ENCODE data around the gene CDH26. TPM values are rescaled to one million over a fixed set of nuclear protein-coding genes. Genes with fewer than 3 reads are reported as not detected.

CDH26 gene
- total and polyA plus RNA-seq, 2 experiments from 2014 or later: not detected

DNA sequence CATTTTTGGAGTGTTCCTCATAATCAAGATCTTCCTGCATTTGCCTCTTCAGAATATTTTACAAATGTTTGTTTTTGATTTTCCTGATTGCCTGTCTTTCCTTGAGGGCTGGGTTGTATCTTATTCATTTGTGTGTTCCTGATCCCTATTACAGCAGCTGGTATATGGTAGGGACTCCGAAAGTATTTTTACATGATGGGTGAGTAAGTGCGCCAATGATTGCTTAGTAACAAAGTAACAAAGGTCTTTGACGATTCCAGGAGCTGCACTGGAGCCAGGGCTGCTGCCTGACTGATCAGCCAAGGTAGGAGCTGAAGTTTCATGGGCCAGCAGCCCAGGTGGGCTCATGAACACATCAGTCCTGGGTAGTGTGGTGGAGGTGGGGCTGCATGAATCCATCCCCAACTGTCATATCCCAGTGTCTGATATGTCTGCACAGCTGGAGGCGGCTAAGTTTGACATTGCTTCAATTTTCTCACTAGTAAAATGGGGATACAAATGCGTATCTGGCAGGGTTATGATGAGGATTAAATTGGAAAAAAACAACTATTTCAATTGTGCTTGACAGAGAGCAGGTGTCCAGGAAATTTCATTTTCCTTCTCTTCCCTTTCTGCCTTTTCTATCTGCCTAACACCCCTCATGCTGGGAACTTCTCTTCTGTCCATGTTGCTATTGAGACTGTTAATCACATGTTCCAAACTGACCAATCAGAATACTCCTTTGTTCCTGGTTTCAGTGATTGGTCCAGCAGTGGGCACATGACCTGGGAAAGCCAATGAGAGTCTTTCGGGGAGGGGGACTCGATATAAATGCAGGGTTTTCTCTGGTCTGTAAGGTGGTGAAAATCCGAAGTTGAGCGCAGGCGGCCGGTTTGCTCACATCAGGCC is 90.7 kb downstream of the CDH26 start:
- TF ChIP-seq EZH2phosphoT487 (IDR thresholded peaks at IDR 0.05; ENCODE audit: insufficient read depth, low read depth) (no peak), EZH2 (IDR thresholded peaks at IDR 0.05; ENCODE audit: insufficient read depth, poor library complexity, severe bottlenecking) (no peak)
- in situ Hi-C loops (cut with MboI): no loop called here
- Histone ChIP-seq H3K27me3 (replicated peaks; ENCODE audit: insufficient read depth) (no peaks in the 10 kb centered on the region), H4K20me1 (ENCODE audit: insufficient read depth) (no peaks in the 10 kb centered on the region), H3K4me3 (no peak overlapping the region), H3K9me2 (ENCODE audit: insufficient read depth) (no peaks in the 10 kb centered on the region), H3K9me3 (ENCODE audit: low read depth) (no peaks in the 10 kb centered on the region), H3K36me3 (ENCODE audit: low read depth) (no peaks in the 10 kb centered on the region), H3K79me2 (ENCODE audit: insufficient read depth) (no peaks in the 10 kb centered on the region), H3K27ac (no peak overlapping the region), H3K4me2 (ENCODE audit: unreplicated experiment) (no peak overlapping the region), H3F3A (ENCODE audit: insufficient read depth) (peaks cover 11% of the 10 kb centered on the region; the same call in 1 of the 2 replicates), H2AFZ (no peak overlapping the region), H3K9ac (no peak overlapping the region), H3K4me1 (ENCODE audit: insufficient read depth) (0 out of 2 replicates have a peak, but pooled peaks cover 7% of the 10 kb centered on the region)
- no peak for DNase-seq
- 66 to 67% methylated on average over 11 of the region's 11 CpGs for WGBS, 2 experiments (ENCODE audit: low coverage in 1 of 2, low lambda C conversion rate in 2 of 2, missing lambda C conversion rate in 2 of 2)

- no peak overlapping the region for H3K4me2 ChIP-seq (ENCODE audit: unreplicated experiment)
Measured at GRCh38 chr20:60049601-60050000, 91.4 kb downstream of the CDH26 start.

GRCh38 chr20:60050193-60050947 is 92.1 kb downstream of the CDH26 start:
- DNase-seq: no peak

More at GRCh38 chr20:60049601-60050000, 91.4 kb downstream of the CDH26 start:
- 68 to 75% methylated on average over 5 of the region's 5 CpGs for WGBS, 2 experiments (ENCODE audit: low coverage in 1 of 2, low lambda C conversion rate in 2 of 2, missing lambda C conversion rate in 2 of 2)
- Histone ChIP-seq H4K20me1 (ENCODE audit: insufficient read depth) (no peaks in the 10 kb centered on the region), H3K9me3 (ENCODE audit: low read depth) (no peaks in the 10 kb centered on the region), H3K4me1 (ENCODE audit: insufficient read depth) (0 out of 2 replicates have a peak, but pooled peaks cover 7% of the 10 kb centered on the region), H3K27ac (no peak overlapping the region), H3K4me3 (no peak overlapping the region), H3K36me3 (ENCODE audit: low read depth) (no peaks in the 10 kb centered on the region), H3F3A (ENCODE audit: insufficient read depth) (peaks cover 11% of the 10 kb centered on the region; the same call in 1 of the 2 replicates), H3K9ac (no peak overlapping the region), H3K9me2 (ENCODE audit: insufficient read depth) (no peaks in the 10 kb centered on the region), H3K27me3 (replicated peaks; ENCODE audit: insufficient read depth) (no peaks in the 10 kb centered on the region), H2AFZ (no peak overlapping the region), H3K79me2 (ENCODE audit: insufficient read depth) (no peaks in the 10 kb centered on the region)
- TF ChIP-seq EZH2 (IDR thresholded peaks at IDR 0.05; ENCODE audit: insufficient read depth, poor library complexity, severe bottlenecking): no peak
- peak; percentile 17 for DNase-seq
- in situ Hi-C loops (cut with MboI): no loop called here

DNA sequence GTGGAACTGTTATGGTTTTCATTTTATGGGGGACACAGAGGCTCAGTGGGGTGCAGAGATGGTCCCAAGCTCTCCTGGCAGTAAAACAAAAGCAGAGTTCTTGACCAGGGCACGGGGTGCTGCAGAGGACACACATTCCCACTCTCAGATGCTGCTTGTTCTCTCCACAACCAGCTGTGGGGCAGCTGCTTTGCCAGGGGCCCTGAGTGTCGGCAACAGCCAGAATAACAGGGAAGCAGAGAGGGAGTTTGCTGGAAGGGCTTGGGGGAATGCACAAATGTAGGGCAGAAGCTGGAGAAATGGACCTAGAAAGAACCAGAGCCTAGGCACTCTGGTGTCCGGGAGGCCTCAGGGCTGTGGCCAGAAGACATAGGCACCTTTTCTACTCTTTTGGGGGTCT is 93.7 kb downstream of the CDH26 start:
- in situ Hi-C loops (cut with MboI): loop anchor here (25.0 kb wide), 1 partner anchor 1835 kb away; no protein-coding TSS in a partner anchor
- TF ChIP-seq EZH2phosphoT487 (IDR thresholded peaks at IDR 0.05; ENCODE audit: insufficient read depth, low read depth) (no peak), EZH2 (IDR thresholded peaks at IDR 0.05; ENCODE audit: insufficient read depth, poor library complexity, severe bottlenecking) (no peak)
- no peak overlapping the region for H3K4me2 ChIP-seq (ENCODE audit: unreplicated experiment)

More at GRCh38 chr20:60050193-60050947, 92.1 kb downstream of the CDH26 start:
- Histone ChIP-seq H3K36me3 (ENCODE audit: low read depth) (no peaks in the 10 kb centered on the region), H3K27me3 (replicated peaks; ENCODE audit: insufficient read depth) (no peaks in the 10 kb centered on the region), H3K9me3 (ENCODE audit: low read depth) (no peaks in the 10 kb centered on the region), H3K4me3 (no peak overlapping the region), H3K4me2 (ENCODE audit: unreplicated experiment) (no peak overlapping the region), H3K27ac (no peak overlapping the region), H3K9me2 (ENCODE audit: insufficient read depth) (no peaks in the 10 kb centered on the region), H3K79me2 (ENCODE audit: insufficient read depth) (no peaks in the 10 kb centered on the region), H3F3A (ENCODE audit: insufficient read depth) (peaks cover 11% of the 10 kb centered on the region; the same call in 1 of the 2 replicates), H3K9ac (no peak overlapping the region), H3K4me1 (ENCODE audit: insufficient read depth) (0 out of 2 replicates have a peak, but pooled peaks cover 8% of the 10 kb centered on the region), H4K20me1 (ENCODE audit: insufficient read depth) (no peaks in the 10 kb centered on the region), H2AFZ (no peak overlapping the region)
- TF ChIP-seq EZH2 (IDR thresholded peaks at IDR 0.05; ENCODE audit: insufficient read depth, poor library complexity, severe bottlenecking): no peak
- TF ChIP-seq EZH2phosphoT487 (IDR thresholded peaks at IDR 0.05; ENCODE audit: insufficient read depth, low read depth): no peak
- WGBS, 2 experiments (ENCODE audit: low coverage in 1 of 2, low lambda C conversion rate in 2 of 2, missing lambda C conversion rate in 2 of 2): 67% methylated on average over 13 of the region's 13 CpGs
- in situ Hi-C loops (cut with MboI): loop anchor here (25.0 kb wide), 1 partner anchor 1837 kb away; no protein-coding TSS in a partner anchor

More for the DNA sequence above, 93.7 kb downstream of the CDH26 start:
- no peaks in the 10 kb centered on the region for H3K79me2 ChIP-seq (ENCODE audit: insufficient read depth)
- peaks cover 9% of the 10 kb centered on the region; the same call in 1 of the 2 replicates for H3K4me1 ChIP-seq (ENCODE audit: insufficient read depth)
- H3F3A ChIP-seq (ENCODE audit: insufficient read depth): no peaks in the 10 kb centered on the region
- H3K36me3 ChIP-seq (ENCODE audit: low read depth): no peaks in the 10 kb centered on the region
- H3K9ac ChIP-seq: no peak overlapping the region
- DNase-seq: no peak
- H3K9me3 ChIP-seq (ENCODE audit: low read depth): no peaks in the 10 kb centered on the region
- no peaks in the 10 kb centered on the region for H3K9me2 ChIP-seq (ENCODE audit: insufficient read depth)
- H4K20me1 ChIP-seq (ENCODE audit: insufficient read depth): no peaks in the 10 kb centered on the region
- H3K27me3 ChIP-seq (replicated peaks; ENCODE audit: insufficient read depth): no peaks in the 10 kb centered on the region
- WGBS, 2 experiments (ENCODE audit: low coverage in 1 of 2, low lambda C conversion rate in 2 of 2, missing lambda C conversion rate in 2 of 2): 34 to 40% methylated on average over 3 of the region's 3 CpGs
- H2AFZ ChIP-seq: no peak overlapping the region
- H3K4me3 ChIP-seq: no peak overlapping the region
- no peak overlapping the region for H3K27ac ChIP-seq

Measured in GM23248 (cell line).